H9 (cell line): ENCODE results near the gene TDRD9. TPM values are rescaled to one million over a fixed set of nuclear protein-coding genes. Genes with fewer than 3 reads are reported as not detected.

ENCODE experiments used
- DNase-seq: peaks from one replicate; pipeline ENCODE4 v3.0.0-alpha.2; 2017
- H2AFZ ChIP-seq: one replicate; pipeline ENCODE4 v1.6.1; 2013; ENCODE audit warnings: mild to moderate bottlenecking, low read length, control low read depth, moderate library complexity
- H2AK5ac ChIP-seq: 2 replicates; pipeline ENCODE4 v1.6.1; 2013; ENCODE audit warnings: low read length, control low read depth, mixed read lengths; ENCODE audit not compliant: insufficient read length
- H2BK120ac ChIP-seq: one replicate; pipeline ENCODE4 v1.6.1; 2013; ENCODE audit warnings: low read depth, mild to moderate bottlenecking, low read length, control low read depth, inconsistent platforms; ENCODE audit not compliant: poor library complexity, severe bottlenecking
- H2BK12ac ChIP-seq: 2 replicates; pipeline ENCODE4 v1.6.1; 2013; ENCODE audit warnings: low read length, control low read depth, mixed read lengths, low read depth; ENCODE audit not compliant: insufficient read length
- H2BK15ac ChIP-seq: 2 replicates; pipeline ENCODE4 v1.6.1; 2013; ENCODE audit warnings: low read depth, low read length, control low read depth
- H2BK20ac ChIP-seq: one replicate; pipeline ENCODE4 v1.6.1; 2013; ENCODE audit warnings: low read depth, mild to moderate bottlenecking, low read length, control low read depth, inconsistent platforms; ENCODE audit not compliant: poor library complexity, severe bottlenecking
- H2BK5ac ChIP-seq: 2 replicates; pipeline ENCODE4 v1.6.1; 2013; ENCODE audit warnings: low read length, control low read depth, mixed read lengths; ENCODE audit not compliant: insufficient read length
- H3K14ac ChIP-seq: 2 replicates; pipeline ENCODE4 v1.6.1; 2013; ENCODE audit warnings: low read length, control low read depth; ENCODE audit not compliant: insufficient read depth
- H3K18ac ChIP-seq: 2 replicates; pipeline ENCODE4 v1.6.1; 2013; ENCODE audit warnings: low read depth, mild to moderate bottlenecking, mixed read lengths, low read length, control low read depth; ENCODE audit not compliant: insufficient read length
- H3K23ac ChIP-seq: 2 replicates; pipeline ENCODE4 v1.6.1; 2013; ENCODE audit warnings: low read length, control low read depth, mixed read lengths, low read depth; ENCODE audit not compliant: insufficient read length
- H3K23me2 ChIP-seq: 2 replicates; pipeline ENCODE4 v1.6.1; 2013; ENCODE audit warnings: low read depth, mild to moderate bottlenecking, mixed read lengths, low read length, control low read depth; ENCODE audit not compliant: insufficient read length, poor library complexity, severe bottlenecking
- H3K27ac ChIP-seq: 2 replicates; pipeline ENCODE4 v1.5.1; 2013; ENCODE audit warnings: low read length, control low read depth, mixed read lengths, low read depth; ENCODE audit not compliant: insufficient read length
- H3K27me3 ChIP-seq: 2 replicates; pipeline ENCODE4 v1.6.1; 2013; ENCODE audit warnings: low read length, control low read depth, inconsistent platforms; ENCODE audit not compliant: insufficient read depth
- H3K4ac ChIP-seq: 2 replicates; pipeline ENCODE4 v1.6.1; 2013; ENCODE audit warnings: low read depth, mild to moderate bottlenecking, control low read depth, inconsistent platforms, low read length, moderate library complexity
- H3K4me1 ChIP-seq: 2 replicates; pipeline ENCODE4 v1.6.1; 2013; ENCODE audit warnings: low read length, control low read depth, inconsistent platforms; ENCODE audit not compliant: insufficient read depth
- H3K4me2 ChIP-seq: 2 replicates; pipeline ENCODE4 v1.6.1; 2013; ENCODE audit warnings: low read length, control low read depth, mixed read lengths; ENCODE audit not compliant: insufficient read length, insufficient read depth
- H3K56ac ChIP-seq: 2 replicates; pipeline ENCODE4 v1.6.1; 2013; ENCODE audit warnings: low read depth, mild to moderate bottlenecking, mixed read lengths, low read length, control low read depth; ENCODE audit not compliant: insufficient read length
- H3K79me1 ChIP-seq: 2 replicates; pipeline ENCODE4 v1.6.1; 2013; ENCODE audit warnings: low read depth, mild to moderate bottlenecking, moderate library complexity, low read length, control low read depth, inconsistent platforms; ENCODE audit not compliant: insufficient read depth, poor library complexity, severe bottlenecking
- H3K79me2 ChIP-seq: 2 replicates; pipeline ENCODE4 v1.6.1; 2013; ENCODE audit warnings: low read length, control low read depth, inconsistent platforms; ENCODE audit not compliant: insufficient read depth
- H3K9ac ChIP-seq: 2 replicates; pipeline ENCODE4 v1.6.1; 2013; ENCODE audit warnings: low read length, control low read depth, mixed read lengths; ENCODE audit not compliant: insufficient read length; ENCODE audit errors: extremely low read depth
- H3K9me3 ChIP-seq: one replicate; pipeline ENCODE4 v1.6.1; 2013; ENCODE audit warnings: low read depth, low read length, inconsistent platforms; ENCODE audit not compliant: control insufficient read depth
- H3T11ph ChIP-seq: one replicate; pipeline ENCODE4 v1.6.1; 2013; ENCODE audit warnings: mild to moderate bottlenecking, low read length, control low read depth, inconsistent platforms
- H4K20me1 ChIP-seq: one replicate; pipeline ENCODE4 v1.6.1; 2013; ENCODE audit not compliant: control insufficient read depth, insufficient read length, insufficient read depth
- H4K5ac ChIP-seq: 2 replicates; pipeline ENCODE4 v1.6.1; 2013; ENCODE audit warnings: low read depth, mild to moderate bottlenecking, mixed read lengths, low read length, control low read depth; ENCODE audit not compliant: insufficient read length
- H4K8ac ChIP-seq: replicated peaks from 2 replicates; pipeline ENCODE4 v1.6.1; 2013; ENCODE audit warnings: low read length, control low read depth, mixed read lengths, low read depth; ENCODE audit not compliant: insufficient read length
- H4K91ac ChIP-seq: 2 replicates; pipeline ENCODE4 v1.6.1; 2013; ENCODE audit warnings: low read depth, mild to moderate bottlenecking, moderate library complexity, mixed read lengths, low read length, control low read depth; ENCODE audit not compliant: insufficient read length
- H3K27ac Mint-ChIP-seq, 3 experiments: 2 replicates in 2 of 3; 3 replicates in 1 of 3; pipeline ENCODE4 v1.8.0; 2020 to 2021; ENCODE audit warnings: mixed read lengths in 3 of 3, mild to moderate bottlenecking in 1 of 3, moderate library complexity in 1 of 3
- H3K27me3 Mint-ChIP-seq: 2 replicates; pipeline ENCODE4 v1.8.0; 2021; ENCODE audit warnings: low read depth, mild to moderate bottlenecking, moderate library complexity, mixed read lengths
- H3K36me3 Mint-ChIP-seq, 3 experiments: 2 replicates in 2 of 3; 3 replicates in 1 of 3; pipeline ENCODE4 v1.8.0; 2020 to 2021; ENCODE audit warnings: low read depth in 3 of 3, mixed read lengths in 3 of 3; ENCODE audit not compliant: insufficient read depth in 1 of 3
- H3K4me1 Mint-ChIP-seq, 2 experiments: 2 replicates each; pipeline ENCODE4 v1.8.0; 2020; ENCODE audit warnings: mixed read lengths in 2 of 2
- H3K4me3 Mint-ChIP-seq, 2 experiments: 2 replicates in 1 of 2; 3 replicates in 1 of 2; pipeline ENCODE4 v1.8.0; 2020 to 2021; ENCODE audit warnings: mild to moderate bottlenecking in 2 of 2, mixed read lengths in 2 of 2, moderate library complexity in 1 of 2
- H3K9me3 Mint-ChIP-seq, 2 experiments: 2 replicates in 1 of 2; 3 replicates in 1 of 2; pipeline ENCODE4 v1.8.0; 2020; ENCODE audit warnings: mild to moderate bottlenecking in 2 of 2, mixed read lengths in 2 of 2, moderate library complexity in 1 of 2
- WGBS: extraction: QIAGEN DNeasy Blood & Tissue Kit; methylation state at CpG from one replicate; pipeline ENCODE4 v1.1.7; 2013; ENCODE audit warnings: missing lambda C conversion rate, low lambda C conversion rate, mixed read lengths; ENCODE audit not compliant: insufficient read length; ENCODE audit errors: extremely low coverage; 5-methylcytosine and 5-hydroxymethylcytosine counted together
- total RNA-seq: library from RNA; stranded (reverse); gene quantifications from 2 replicates; pipeline ENCODE4 v1.2.1, GENCODE V29; 2021
- TF ChIP-seq, protein P1 (sequence below): fragments of 200-600 bp; sonication (generic); conservative IDR thresholded peaks from 3 replicates; pipeline ENCODE4 v1.8.0; 2021; ENCODE audit warnings: antibody characterized with exemption, mild to moderate bottlenecking

Gene TDRD9
- total RNA-seq, 1 experiment from 2014 or later = not detected

DNA sequence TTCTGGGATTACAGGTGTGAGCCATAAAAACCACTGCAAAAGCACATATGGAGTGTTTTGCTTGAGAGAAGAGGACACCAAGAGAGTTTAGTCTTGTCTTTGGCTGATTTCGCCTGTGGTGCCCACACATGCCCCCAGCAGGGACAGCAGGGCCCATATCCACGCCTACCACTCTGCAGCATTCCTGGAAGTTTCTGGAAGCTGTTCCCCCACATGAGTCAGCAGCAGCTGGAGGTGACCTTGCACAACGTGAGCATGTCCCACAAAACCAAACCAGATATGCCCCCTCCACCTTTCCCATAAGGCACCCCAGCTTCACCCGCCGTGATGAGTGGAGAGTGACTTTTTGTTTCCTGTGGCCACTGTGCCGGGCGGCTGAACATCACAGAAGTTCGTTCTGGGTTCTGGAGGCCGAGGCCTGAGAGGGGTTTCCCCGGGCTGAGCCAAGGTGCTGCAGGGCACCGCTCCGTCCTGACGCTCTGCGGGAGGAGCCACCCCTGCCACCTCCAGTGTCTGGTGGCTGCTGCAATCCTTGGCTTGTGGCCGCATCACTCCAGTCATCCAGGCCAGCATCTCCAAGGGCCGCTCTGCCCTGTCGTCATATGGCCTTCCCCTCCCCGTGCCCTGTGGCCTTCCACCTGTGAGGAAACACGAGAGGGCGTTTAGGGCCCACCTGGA lies 162.0 kb downstream of the TDRD9 start:
- no peaks in the 10 kb centered on the region for H3K23me2 ChIP-seq
- H2BK5ac ChIP-seq = no peak overlapping the region
- H3K9me3 ChIP-seq = no peaks in the 10 kb centered on the region
- no peak overlapping the region for H2BK20ac ChIP-seq
- H2AK5ac ChIP-seq = no peak overlapping the region
- H4K5ac ChIP-seq = no peak overlapping the region
- H3K27me3 ChIP-seq = no peaks in the 10 kb centered on the region
- Mint-ChIP-seq H3K27me3 (peaks cover 4% of the 10 kb centered on the region; the same call in 1 of the 2 replicates), H3K36me3 (no peaks in the 10 kb centered on the region), H3K27ac (no peak overlapping the region), H3K4me3 (no peak overlapping the region), H3K4me1 (peaks cover 6 to 8% of the 10 kb centered on the region in 2 experiments), H3K9me3 (no peaks in the 10 kb centered on the region; a peak in 2 of 5 replicates)
- no peaks in the 10 kb centered on the region for H3K4me1 ChIP-seq
- H4K91ac ChIP-seq = no peak overlapping the region
- no peak overlapping the region for H3K14ac ChIP-seq
- no peak overlapping the region for H2BK120ac ChIP-seq
- H3K56ac ChIP-seq = no peak overlapping the region
- no peak overlapping the region for H4K8ac ChIP-seq
- TF ChIP-seq, protein P1, sequence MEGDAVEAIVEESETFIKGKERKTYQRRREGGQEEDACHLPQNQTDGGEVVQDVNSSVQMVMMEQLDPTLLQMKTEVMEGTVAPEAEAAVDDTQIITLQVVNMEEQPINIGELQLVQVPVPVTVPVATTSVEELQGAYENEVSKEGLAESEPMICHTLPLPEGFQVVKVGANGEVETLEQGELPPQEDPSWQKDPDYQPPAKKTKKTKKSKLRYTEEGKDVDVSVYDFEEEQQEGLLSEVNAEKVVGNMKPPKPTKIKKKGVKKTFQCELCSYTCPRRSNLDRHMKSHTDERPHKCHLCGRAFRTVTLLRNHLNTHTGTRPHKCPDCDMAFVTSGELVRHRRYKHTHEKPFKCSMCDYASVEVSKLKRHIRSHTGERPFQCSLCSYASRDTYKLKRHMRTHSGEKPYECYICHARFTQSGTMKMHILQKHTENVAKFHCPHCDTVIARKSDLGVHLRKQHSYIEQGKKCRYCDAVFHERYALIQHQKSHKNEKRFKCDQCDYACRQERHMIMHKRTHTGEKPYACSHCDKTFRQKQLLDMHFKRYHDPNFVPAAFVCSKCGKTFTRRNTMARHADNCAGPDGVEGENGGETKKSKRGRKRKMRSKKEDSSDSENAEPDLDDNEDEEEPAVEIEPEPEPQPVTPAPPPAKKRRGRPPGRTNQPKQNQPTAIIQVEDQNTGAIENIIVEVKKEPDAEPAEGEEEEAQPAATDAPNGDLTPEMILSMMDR = no peak
- no peaks in the 10 kb centered on the region for H3K79me2 ChIP-seq
- H3K23ac ChIP-seq = no peak overlapping the region
- H3K18ac ChIP-seq = no peak overlapping the region
- H3K4ac ChIP-seq = no peak overlapping the region
- H3K4me2 ChIP-seq = no peak overlapping the region
- H3K79me1 ChIP-seq = no peaks in the 10 kb centered on the region
- H3T11ph ChIP-seq = no peak overlapping the region
- H3K27ac ChIP-seq = no peak overlapping the region
- H2BK15ac ChIP-seq = no peak overlapping the region
- no CpG with 5 or more reads among the region's 20 CpGs for WGBS
- H2BK12ac ChIP-seq = no peak overlapping the region
- no peaks in the 10 kb centered on the region for H4K20me1 ChIP-seq
- H3K9ac ChIP-seq = no peak overlapping the region
- H2AFZ ChIP-seq = no peak overlapping the region
- DNase-seq = no peak
